ENCODE data around the gene FGF9.

The FGF9 gene
- total RNA-seq, result 0 to 0.12 (median 0) reads per million in 18 experiments

DNA sequence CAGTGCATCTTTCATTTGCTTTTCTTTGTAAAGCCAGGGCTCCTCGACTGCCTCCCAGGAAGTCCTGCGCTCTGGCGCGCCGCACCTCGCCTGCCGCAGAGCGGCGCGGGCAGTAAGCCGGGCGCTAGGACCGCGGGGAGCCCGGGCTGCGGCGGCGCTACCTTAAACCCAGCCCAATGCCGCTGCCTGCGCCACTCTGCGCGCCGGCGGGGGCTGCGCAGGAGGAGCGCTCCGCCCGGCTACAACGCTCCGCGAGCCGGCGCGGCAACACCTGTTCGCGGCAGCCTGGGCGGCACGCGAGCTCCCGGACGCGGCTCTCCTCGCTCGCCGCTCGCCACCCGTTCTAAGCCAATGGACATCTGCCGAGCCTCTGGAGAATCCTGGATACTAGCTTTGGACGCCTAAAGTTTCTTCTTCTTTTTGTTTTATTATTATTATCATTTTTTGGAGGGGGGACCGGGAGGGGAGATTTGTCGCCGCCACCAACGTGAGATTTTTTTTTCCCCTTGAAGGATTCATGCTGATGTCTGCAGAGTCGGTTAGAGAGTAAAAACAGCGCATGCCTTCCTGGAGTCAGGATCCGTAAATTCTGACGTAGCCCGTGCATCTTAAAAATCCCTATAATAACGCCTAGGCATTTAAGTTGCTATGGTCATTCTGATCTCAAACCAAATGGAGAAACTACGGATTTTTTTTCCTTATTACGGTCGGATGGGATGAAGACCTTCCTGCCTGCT lies at the start of gene FGF9:
FGF9 (plus strand) TSS at position 191 of the 737 bp plus-strand sequence. CDS start 840 bp downstream, outside the sequence.
- DNase-seq, result peak; percentile 35 to 67

DNA sequence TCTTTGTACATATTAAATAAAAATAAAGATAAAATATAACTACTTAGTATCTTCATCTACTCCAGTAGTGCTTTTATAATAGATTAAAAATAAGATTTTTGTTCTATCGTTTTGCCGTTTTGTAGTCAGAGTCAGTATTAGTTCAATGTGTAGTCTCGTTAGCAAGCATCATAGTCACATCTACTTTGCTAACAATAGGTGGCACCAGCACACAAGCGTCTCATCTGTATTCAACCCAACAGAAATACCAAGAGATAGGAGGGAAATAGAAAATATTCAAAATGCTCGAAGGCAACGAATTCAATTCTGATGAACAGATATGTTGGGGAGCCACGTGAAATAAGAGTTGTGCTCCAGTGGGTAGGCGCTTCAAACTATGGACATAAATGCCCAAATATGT lies 45.5 kb upstream of the FGF9 start:
- peak in 1 of 2 donors; percentile 8 for DNase-seq

DNA sequence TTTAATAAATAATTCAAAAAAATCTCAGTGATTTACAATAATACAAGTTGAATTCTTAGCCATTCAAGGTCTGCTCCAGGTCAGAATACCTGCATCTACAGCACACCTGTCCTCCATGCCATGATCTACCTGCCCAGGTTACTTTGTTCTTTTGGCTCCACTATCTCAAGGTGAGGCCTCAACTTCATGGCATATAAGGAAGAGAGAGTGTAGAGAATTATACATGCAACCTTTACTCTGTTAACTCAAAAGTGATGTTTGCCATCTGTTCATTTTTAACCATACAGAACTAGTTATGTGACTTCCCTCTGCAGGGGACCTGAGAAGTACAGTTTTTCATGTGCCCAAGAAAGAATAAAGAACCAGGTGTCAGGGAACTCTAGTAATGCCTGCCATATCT lies 38.7 kb upstream of the FGF9 start:
- no peak for DNase-seq

DNA sequence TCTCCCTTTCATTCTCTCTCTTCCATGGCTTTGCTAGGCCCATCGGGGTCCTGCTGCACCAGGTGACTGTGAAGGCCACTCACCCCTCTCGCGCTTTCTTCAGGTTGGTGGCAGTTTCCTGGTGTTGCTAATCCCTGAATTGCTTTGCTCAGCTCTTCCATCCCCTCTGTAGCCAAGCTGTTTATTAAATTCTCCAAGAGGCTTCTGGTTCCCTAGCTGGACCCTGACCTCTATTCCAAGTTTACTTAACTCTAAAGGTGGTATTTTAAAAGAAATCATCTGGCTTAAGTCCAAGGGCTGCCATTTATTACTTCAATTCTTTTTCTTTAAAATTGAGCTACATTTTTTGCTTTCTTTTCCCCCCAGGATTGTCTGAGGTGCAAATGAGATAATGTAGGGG lies 34.2 kb upstream of the FGF9 start:
- no peak for DNase-seq

DNA sequence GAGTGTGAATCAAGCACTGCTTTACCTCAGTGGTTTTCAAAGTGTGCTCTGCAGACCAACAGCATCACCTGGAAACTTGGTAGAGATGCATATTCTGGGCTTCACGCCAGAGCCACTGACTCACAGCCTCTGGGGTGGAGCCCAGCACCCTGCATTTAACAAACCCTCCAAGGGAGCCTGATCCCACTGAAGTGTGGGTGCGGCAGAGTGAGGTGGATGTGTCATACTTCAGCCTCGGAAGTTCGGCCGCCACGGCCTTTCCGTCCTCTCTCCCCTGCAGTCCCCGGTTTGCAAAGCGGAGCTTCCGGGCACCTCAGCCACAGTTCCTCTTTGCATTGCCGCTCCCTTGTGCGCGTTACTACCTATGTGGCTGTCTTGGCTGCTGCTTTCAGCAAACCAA lies 33.6 kb upstream of the FGF9 start:
- DNase-seq, result peak; percentile 8 to 12

DNA sequence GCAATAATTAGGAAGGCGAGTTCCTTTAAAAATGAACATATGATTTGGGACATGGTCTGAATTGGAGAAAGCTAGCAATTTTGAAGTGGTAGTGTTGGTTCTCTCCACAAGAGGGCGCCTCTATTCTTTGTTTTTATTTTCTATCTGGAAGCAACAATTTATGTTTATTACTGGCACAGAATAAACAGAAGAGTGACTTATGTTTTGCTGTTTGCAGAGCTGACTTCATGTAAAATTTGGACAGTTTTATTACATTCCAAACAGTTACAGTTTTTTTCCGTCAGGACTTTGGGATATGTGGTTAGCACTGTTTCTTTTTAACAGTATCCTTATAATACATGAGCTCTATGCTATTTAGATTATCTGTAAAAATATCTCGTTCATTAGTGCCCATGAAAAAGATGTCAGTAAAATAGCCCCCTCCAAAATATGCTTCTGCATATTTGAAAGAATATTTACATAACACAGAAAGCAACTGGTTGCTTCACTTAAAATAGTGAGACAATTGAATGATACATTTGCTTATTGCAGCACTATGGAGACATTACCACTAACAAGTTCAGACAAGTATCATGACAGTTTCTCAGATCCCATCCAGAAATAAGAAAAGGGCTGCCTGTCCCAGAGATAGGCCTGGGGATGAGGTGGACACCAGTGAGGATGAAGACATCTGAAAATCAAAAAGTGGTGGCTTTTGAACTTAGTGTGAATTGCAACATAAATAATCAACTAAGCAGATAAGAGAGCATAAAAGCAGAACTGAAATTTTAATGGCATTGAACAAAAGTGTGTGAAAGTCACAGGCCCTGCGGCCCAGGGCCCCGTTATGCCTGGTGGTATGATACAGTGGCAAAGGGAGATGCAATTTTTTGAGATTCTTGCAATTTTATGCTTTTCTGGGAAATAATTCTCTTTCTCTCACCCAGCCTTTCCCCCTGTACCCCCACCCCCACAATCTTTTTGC lies 32.3 kb upstream of the FGF9 start:
- DNase-seq, result peak; percentile 43 to 48

DNA sequence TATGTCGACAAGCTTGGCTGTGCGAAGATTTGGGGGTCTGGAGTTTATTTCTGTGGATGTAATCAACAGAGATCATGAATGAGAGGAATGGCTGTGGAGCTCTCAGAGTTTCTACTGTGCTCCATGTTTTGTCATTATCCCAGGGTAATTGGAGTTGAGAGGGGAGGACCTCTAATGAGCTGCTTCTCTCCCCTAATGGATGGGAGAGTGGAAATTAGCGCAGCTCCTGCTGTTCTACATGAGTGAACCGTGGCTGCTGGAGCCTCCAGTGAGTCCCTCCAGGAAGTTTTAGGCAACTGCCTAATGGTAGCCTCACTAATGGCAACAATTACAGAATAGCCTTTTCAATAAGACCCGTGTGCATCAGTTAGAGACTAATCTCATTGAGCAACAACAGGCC lies 31.3 kb upstream of the FGF9 start:
- no peak for DNase-seq

DNA sequence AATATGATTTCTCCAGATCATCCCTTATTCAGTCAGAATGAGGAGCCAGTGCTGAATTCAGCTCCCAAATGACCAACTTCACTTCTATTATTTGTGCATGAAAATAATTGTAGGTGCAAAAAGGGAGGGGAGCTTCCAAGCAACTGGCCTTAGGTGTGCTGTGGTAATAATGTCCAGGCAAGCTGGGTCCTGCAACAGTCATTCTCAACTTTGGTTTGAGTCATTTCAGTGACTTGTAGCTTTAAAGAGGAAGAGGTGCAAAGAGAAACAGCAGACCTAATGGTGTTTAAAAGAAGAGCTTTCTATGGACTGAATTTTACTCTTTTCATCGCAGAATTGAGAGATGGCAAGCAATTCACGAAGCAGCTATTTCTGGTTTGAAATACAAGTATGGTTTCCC lies 29.2 kb upstream of the FGF9 start:
- DNase-seq, result no peak

DNA sequence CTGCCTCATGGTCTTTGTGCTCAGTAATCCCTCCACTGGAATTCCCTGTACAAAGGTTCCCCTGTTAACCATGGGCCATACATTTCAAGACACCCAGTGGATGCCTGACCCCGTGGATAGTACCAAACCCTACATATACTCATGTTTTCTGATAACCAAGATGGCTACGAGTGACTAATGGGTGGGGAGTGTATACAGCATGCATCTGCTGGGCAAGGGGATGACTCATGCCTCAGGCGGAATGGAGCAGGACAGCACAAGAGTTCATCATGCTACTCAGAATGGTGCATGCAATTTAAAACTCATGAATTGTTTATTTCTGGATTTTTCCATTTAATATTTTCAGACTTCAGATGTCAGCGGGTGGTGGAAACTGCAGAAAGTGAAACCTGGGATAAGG lies 13.3 kb upstream of the FGF9 start:
- no peak for DNase-seq

DNA sequence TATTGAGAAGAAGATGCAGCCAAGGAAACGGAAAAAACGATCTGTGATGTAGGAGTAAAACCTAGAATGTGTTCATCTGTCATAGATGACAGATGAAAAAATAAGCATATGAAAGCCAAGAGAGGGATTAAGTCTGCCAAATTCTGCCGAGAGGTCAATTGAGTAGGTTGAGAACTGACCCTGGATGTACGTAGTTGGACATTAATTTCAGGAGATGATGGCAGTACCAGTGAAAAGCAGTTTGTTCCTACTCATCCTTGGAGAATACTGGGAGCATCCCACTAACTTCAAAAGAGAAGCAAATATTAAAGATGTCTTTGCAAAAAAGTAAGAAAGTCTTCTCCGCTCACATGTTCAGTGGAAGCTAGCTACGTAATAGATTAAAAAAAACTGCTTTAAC lies 11.8 kb upstream of the FGF9 start:
- no peak for DNase-seq

DNA sequence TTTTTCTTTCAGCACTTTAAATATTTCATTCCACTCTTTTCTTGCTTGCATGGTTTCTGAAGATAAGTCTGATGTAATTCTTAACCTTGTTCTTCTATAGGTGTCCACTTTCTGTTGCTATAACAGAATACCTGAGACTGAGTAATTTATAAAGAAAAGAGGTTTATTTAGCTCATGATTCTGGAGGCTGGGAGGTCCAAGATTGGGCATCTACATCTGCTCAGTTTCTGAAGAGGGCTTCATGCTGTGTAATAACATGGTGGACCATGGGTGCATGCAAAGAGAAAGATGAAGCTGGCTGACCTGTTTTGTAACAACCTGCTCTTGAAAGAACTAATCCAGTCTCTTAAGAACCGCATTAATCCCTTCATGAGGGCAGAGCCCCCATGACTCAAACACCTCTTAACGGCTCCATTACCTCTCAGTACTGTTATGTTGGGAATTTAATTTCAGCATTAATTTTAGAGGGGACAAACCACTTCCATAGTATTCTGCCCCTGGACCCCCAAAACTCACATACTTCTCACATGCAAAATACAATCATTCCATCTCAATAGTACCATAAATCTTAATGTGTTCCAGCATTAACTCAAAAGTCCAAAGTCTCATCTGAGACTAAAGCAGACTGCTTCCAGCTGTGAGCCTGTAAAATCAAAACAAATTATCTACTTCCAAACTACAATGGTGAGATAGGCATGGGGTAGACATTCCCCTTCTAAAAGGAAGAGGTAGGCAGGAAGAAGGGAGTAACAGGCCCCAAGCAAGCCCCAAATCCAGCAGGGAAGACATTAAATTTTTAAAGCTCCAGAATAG lies 9.6 kb upstream of the FGF9 start:
- no peak for DNase-seq

DNA sequence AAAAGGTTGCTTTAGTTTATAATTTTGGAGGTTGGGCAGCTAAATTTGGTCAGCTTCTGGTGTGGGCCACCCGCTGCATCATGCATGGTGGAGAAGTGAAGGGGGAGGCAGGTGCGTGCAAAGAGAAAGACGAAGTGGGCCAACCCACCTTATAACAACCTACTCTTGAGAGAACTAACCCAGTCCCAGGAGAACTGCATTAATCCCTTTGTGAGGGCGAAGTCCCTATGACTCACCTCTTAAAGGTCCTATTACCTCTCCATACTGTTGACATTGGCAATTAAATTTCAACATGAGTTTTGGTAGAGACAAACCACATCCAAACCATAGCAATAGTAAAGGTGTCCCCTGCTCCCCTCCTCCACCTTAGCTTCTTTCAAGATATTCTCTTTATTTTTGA lies 7.7 kb upstream of the FGF9 start:
- no peak for DNase-seq

DNA sequence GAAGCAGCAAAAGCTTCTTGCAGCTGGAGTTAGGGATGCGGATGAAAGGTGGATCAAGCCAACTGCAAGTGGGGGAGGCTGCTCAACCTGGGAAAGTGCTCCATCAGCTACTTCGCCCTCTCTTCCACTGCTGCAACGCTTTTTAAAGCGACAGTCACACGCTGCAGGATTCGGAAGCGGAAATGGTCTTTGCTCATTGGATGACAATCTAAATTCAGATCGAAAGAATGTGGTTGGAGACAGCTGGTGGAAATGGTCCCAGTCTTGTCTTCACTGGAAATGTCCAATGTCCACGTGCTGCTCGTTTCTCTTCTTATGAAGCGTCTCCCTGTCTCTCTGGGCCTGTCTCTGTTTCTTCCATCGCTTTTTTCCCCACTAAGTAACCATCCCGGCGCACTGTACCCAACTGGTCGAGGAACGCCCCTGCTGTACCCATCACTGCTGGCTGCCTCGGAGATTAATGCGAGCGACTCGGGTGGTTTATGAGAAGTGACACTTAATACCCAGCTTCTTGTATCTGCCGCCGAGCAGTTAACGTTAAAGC lies 2.1 kb upstream of the FGF9 start:
- DNase-seq, result no peak

DNA sequence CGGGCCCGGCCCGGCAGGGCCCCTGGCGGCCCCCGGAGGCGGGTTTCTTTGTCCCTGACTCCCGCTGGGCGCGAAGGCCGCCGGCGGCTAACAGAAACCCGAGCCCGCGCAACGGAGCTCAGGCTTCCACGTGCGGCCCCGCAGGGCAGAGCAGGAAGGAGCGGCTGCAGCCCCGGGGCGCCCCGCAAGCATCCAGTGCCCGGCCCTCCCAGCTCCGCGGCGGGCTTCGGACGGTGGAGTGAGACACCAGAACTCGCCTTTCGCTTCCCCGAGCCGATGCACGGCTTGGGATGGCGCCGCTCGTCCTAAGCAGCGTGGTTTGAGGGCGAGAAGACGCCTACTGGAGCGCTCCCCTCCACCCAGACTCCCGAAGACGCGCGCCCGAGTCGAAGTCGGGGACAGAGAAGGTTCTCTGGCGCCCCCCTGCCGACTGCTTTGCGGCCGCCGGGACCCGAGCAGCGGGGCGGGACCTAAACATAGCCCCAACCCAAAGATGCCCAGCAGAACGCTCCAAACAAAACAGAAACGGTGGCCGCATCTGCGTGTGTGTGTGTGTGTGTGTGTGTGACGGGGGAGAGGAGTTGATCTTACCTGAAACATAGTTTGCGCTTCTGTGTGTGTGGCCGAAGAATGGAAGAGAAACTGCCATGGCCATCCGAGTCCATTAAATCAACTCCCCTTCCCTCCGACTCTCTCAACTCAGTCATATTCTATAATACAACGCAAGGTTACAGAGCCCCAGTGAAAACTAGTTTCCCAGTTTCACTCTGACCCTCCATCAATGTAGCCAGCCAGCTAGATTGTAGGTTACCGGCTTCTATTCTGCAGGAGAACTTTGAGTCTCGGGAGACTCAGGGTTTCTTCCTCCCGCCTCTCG lies 629 bp upstream of the FGF9 start:
- no peak for DNase-seq

DNA sequence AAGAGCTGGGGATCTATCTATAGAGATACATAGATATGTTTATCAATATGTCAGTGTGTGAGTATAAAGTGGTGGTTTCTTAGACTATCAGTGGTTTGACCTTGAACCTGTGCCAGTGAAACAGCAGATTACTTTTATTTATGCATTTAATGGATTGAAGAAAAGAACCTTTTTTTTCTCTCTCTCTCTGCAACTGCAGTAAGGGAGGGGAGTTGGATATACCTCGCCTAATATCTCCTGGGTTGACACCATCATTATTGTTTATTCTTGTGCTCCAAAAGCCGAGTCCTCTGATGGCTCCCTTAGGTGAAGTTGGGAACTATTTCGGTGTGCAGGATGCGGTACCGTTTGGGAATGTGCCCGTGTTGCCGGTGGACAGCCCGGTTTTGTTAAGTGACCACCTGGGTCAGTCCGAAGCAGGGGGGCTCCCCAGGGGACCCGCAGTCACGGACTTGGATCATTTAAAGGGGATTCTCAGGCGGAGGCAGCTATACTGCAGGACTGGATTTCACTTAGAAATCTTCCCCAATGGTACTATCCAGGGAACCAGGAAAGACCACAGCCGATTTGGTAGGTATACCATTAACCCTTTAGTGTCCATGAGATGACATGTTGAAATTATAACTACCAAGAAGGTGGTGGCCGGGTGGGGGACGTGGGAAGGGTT lies 880 bp downstream of the FGF9 start:
- no peak for DNase-seq

DNA sequence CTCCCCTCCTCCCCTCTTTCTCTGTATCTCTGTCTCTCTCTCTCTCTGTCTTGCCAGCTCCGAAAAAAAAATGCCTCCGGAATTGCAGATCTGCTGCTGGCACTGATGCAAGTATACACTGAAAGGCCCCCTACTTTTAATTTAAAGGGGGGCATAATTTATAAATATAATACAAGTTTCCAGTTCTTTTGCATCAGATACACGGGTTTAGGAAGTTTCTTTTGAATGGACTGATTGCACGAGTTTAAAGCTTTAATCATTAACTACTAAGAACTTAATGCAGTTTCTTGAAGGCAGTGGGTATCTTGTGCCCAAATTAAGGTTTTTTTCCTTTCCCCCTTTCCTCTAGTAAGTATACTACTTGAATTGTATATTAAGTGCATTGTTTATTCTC lies 1.4 kb downstream of the FGF9 start:
- no peak for DNase-seq

DNA sequence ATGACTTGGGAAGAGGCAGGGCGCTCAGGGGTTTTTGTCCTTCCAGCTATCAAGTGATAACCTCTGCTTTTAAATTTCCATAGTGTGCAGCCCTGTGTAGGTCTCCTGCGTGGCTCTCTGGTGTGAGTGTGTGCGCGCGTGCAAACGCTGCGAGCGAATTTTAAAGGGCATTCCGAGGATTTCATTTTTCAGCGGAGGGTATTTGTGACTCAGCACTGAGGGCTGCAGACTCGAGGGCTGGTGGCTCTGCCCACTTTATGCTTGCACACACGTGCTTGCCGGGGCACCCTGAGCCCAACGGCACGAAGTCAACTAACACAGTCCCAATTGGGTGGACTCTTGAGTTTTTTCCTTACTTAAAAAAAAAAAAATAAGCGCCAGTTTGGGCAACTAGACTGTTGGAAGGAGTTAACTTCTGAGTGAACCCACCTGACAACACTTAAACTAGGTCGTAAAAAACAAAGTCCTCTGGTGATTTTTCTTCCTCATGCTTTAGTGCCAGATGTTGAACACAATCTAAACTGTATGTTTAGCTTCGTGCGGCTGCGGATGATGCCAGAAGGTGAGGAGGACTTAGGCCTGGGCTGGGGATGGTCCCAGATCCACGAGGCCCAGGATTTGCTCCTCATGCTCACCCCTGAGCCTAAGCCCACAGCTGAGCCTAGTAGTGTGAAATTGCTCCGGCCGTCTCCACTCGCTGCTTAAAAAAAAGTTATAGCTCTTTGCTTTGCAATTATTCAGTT lies 2.1 kb downstream of the FGF9 start:
- no peak for DNase-seq

DNA sequence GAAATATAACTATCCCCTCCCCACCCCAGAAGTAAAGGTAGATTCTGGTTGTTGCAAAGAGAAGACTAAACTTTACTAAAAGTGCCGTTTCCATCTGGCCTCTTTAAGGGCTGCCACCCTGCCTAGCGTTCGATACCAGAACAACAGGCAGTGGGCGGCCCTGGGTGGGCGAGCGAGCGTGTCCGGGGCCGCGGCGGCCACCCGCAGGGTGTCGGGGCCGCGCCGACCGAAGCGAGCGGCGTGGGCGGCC lies 2.6 kb downstream of the FGF9 start:
- DNase-seq, result no peak

DNA sequence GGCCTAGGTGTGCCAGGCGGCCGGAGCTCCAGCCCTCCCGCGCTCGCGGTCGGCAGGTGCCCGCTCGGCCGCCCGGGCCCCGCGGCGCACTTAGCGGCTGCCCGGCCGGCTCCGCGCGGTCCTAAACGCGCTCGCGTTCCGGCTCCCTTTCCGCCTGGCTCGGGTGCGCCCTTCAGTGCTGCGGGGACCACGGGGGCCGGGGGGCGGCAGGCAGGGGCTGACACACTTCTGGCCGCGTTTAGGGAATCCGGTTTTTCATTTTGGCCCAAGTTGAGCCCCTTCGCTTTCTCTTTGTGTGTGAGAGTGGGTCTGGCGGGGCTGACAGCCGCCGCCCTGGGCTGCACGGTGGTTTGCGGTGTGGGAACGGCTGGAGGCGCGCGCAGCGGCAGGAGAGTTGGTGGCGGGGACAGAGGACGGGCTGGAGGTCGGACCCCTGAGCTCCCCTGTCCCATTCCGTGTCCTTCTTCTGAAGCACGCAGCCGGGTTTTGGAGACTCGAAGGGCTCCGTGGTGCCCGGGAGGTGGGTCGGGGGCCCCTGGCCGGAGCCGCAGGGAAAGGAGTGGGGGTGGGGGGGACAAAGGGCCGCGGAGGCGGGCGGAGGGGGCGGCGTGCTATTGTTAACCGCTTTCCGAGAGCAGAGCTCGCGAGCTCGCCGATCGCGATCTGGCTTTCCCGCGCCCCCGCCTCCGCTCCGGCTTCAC lies 3.1 kb downstream of the FGF9 start:
- DNase-seq, result peak in 1 of 2 donors; percentile 23

DNA sequence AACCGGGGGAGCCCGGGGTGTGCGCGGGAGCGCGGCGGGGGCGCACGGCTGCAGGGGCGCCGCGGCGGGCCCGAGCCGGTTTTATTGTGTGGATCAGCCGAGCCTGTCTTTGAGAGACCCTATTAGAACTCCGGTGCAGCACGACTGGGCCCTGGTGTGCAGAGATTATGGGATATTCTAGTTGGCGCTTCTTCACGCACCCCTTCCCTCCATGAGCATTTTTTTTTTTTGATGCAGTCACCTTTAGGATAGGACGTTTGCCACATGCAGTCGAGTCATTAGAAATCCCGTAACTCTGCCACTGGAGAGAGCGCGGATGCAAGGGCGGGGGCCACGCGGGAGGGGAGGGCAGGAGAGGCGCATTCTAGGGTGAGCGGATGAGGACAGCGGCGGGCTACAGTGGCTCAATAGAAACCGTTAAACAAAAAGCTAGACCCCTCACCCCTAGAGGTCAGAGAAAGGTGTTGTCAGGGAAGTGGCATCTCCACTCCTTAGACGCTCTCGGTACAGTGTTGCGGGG lies 3.7 kb downstream of the FGF9 start:
- DNase-seq, result no peak
